Measurements from ENCODE around the gene PHRF1.

GRCh38 chr11:544817-545166 is 31.5 kb upstream of the PHRF1 start:
- TF ChIP-seq CTCF (IDR thresholded peaks at IDR 0.05) (no peak), EP300 (IDR thresholded peaks at IDR 0.05) (no peak), POLR2A (IDR thresholded peaks at IDR 0.05) (no peak)

Measured in ovary (tissue), 3 donors.